ENCODE data around the gene KRTAP6-2.

Gene KRTAP6-2

DNA sequence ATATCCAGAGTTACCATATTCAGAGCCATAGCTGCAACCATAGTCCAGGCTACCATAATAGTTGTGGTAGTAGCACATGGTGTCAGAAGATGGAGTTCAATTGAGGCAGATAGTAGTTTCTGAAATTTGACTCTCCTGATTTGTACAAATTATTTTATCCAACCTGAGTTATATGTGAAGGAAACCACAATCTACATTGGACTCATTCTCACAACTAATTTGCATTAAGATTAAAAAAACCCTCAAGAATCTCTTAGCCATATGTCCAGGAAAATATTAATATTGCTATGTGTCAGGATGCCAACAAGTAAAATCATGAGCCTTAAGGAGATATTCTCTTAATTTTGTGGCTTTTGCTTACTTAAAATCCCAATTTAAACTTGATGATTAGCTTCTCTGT is 8.4 kb downstream of the KRTAP6-2 start, which contains the start of gene KRTAP22-2:
KRTAP22-2 (minus strand) TSS at position 101 of the 400 bp plus-strand sequence.
- Mint-ChIP-seq H3K4me1 (no peaks in the 10 kb centered on the region), H3K4me3 (no peak within 1 kb of the TSS), H3K27me3 (ENCODE audit: low read depth) (no peaks in the 10 kb centered on the region), H3K9me3 (no peaks in the 10 kb centered on the region), H3K27ac (no peak within 1 kb of the TSS), H3K36me3 (ENCODE audit: low read depth) (no peaks in the 10 kb centered on the region)
- TF ChIP-seq, protein P1, sequence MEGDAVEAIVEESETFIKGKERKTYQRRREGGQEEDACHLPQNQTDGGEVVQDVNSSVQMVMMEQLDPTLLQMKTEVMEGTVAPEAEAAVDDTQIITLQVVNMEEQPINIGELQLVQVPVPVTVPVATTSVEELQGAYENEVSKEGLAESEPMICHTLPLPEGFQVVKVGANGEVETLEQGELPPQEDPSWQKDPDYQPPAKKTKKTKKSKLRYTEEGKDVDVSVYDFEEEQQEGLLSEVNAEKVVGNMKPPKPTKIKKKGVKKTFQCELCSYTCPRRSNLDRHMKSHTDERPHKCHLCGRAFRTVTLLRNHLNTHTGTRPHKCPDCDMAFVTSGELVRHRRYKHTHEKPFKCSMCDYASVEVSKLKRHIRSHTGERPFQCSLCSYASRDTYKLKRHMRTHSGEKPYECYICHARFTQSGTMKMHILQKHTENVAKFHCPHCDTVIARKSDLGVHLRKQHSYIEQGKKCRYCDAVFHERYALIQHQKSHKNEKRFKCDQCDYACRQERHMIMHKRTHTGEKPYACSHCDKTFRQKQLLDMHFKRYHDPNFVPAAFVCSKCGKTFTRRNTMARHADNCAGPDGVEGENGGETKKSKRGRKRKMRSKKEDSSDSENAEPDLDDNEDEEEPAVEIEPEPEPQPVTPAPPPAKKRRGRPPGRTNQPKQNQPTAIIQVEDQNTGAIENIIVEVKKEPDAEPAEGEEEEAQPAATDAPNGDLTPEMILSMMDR (IDR thresholded peaks at IDR 0.05; ENCODE audit: unreplicated experiment in 3 of 3), result no peak

DNA sequence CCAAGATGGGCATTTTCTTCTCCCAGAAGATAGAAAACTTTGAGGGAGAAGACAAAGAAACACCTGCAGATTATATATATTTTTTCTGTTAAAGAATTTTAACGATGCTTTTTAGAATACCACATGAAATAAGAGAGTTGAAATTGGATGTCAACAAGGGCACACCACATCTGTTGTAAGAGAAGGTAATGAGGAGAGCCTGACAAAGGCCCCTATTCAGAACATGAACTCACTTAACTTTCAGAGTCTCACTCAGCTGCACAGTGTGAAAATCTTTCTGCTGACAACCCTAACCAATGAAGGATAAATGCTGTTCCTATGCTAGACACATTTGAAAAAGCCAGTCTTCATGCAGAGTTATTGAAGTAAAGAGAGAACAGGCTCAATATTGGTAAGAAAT is 15.8 kb downstream of the KRTAP6-2 start:
- TF ChIP-seq, protein P1 (IDR thresholded peaks at IDR 0.05; ENCODE audit: unreplicated experiment in 3 of 3), result no peak
- no peaks in the 10 kb centered on the region for H3K36me3 Mint-ChIP-seq (ENCODE audit: low read depth)
- H3K4me1 Mint-ChIP-seq, result no peaks in the 10 kb centered on the region
- H3K27me3 Mint-ChIP-seq (ENCODE audit: low read depth), result no peaks in the 10 kb centered on the region
- no peak overlapping the region for H3K27ac Mint-ChIP-seq
- no peaks in the 10 kb centered on the region for H3K9me3 Mint-ChIP-seq
- no peak overlapping the region for H3K4me3 Mint-ChIP-seq

DNA sequence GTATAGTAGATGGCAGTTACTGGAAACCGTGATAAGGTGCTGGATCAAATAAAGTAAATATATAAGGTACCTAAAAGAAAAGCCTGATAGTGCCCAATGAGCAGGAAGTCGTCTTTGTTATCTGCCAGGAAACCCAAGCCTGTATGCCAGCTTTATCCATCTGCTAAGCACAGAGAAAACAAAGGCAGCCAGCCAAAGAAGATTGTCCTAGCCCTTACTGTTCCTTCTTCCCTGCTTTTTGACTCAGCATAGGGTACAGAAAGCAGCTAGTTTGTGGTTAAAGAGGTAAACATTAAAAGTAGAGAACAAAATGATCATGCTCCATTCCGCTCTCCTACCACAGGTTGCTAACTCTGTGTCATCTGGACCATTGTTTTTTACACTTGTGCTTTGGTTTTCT is 18.6 kb downstream of the KRTAP6-2 start:
- H3K9me3 Mint-ChIP-seq, result no peaks in the 10 kb centered on the region
- H3K36me3 Mint-ChIP-seq (ENCODE audit: low read depth), result no peaks in the 10 kb centered on the region
- TF ChIP-seq, protein P1 (IDR thresholded peaks at IDR 0.05; ENCODE audit: unreplicated experiment in 3 of 3), result no peak
- no peaks in the 10 kb centered on the region for H3K27me3 Mint-ChIP-seq (ENCODE audit: low read depth)
- H3K27ac Mint-ChIP-seq, result no peak overlapping the region
- H3K4me3 Mint-ChIP-seq, result no peak overlapping the region
- H3K4me1 Mint-ChIP-seq, result no peaks in the 10 kb centered on the region

DNA sequence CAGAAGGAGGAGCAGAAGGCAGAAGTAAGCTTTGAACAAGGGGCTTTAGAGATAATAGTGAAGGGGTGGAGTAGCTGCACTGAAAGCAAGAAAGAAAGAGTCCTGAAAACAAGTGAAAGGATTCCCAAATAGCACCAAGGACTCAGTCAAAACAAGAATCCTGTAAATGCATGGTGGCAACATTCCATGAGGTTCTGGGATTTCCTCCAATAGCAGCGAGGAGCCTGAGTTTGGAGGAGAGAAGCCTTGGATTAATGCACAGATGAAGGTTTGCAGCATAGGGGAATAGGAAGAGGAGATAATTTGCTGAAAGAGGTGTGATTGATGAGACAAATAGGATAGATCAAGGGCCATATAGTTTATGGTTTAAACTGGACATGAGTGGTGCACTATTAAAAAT is 19.4 kb downstream of the KRTAP6-2 start:
- no peaks in the 10 kb centered on the region for H3K27me3 Mint-ChIP-seq (ENCODE audit: low read depth)
- no peaks in the 10 kb centered on the region for H3K36me3 Mint-ChIP-seq (ENCODE audit: low read depth)
- H3K4me3 Mint-ChIP-seq, result no peak overlapping the region
- no peak overlapping the region for H3K27ac Mint-ChIP-seq
- TF ChIP-seq, protein P1 (IDR thresholded peaks at IDR 0.05; ENCODE audit: unreplicated experiment in 3 of 3), result no peak
- H3K9me3 Mint-ChIP-seq, result no peaks in the 10 kb centered on the region
- no peaks in the 10 kb centered on the region for H3K4me1 Mint-ChIP-seq

DNA sequence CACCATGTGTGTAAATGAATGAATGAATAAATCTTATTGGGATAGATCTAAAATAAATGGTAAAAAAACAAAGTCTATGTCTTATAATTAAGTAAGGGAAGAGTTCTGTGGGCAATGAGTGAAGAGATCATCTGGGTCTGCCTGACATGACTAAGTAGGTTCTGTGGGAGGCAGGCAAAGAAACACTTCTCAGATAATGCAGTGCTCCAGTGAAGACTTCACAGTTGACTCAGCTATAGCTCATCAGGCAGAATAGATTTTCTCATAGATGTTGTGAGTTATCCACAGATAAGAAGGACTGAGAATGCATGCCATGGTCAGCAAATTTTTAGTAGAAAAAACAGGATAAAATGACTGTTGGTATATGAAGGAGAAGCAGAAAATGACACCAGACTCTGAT is 20.9 kb downstream of the KRTAP6-2 start:
- Mint-ChIP-seq H3K4me3 (no peak overlapping the region), H3K27ac (no peak overlapping the region), H3K4me1 (no peaks in the 10 kb centered on the region), H3K27me3 (ENCODE audit: low read depth) (no peaks in the 10 kb centered on the region), H3K36me3 (ENCODE audit: low read depth) (no peaks in the 10 kb centered on the region), H3K9me3 (no peaks in the 10 kb centered on the region)
- TF ChIP-seq, protein P1 (IDR thresholded peaks at IDR 0.05; ENCODE audit: unreplicated experiment in 3 of 3), result no peak

DNA sequence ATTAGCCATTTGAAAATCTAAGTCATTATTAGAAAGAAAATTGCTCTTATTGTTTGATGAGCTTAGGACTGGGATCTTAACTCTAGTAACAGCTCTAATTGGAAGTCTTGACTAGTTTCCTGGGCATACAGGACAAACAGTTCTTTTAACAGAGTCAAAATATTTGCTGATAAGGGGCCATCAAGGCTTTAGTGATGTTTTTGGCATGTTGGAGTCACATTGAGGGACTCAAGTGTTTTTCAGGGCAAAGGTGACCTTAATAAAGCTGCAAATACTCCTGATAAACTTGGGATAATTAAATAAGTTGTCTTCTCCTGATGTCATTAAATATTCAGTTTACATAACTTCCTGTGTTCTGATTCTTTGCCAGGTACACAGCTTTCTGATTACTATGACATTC is 31.1 kb downstream of the KRTAP6-2 start:
- Mint-ChIP-seq H3K27me3 (ENCODE audit: low read depth) (no peaks in the 10 kb centered on the region), H3K27ac (no peak overlapping the region), H3K4me1 (no peaks in the 10 kb centered on the region), H3K36me3 (ENCODE audit: low read depth) (no peaks in the 10 kb centered on the region), H3K4me3 (no peak overlapping the region), H3K9me3 (no peaks in the 10 kb centered on the region)
- TF ChIP-seq, protein P1 (IDR thresholded peaks at IDR 0.05; ENCODE audit: unreplicated experiment in 3 of 3), result no peak
